MM.1S (cell line): ENCODE measurements around the gene MTCL1.

ENCODE experiments used
- EZH2 ChIP-seq: fragments of 300-600 bp; sonication (generic); optimal IDR thresholded peaks from 2 replicates; pipeline ENCODE3; 2017; ENCODE audit warnings: low read depth, mild to moderate bottlenecking, antibody characterized with exemption, low read length, mixed read lengths
- TF ChIP-seq, protein P1 (sequence below): fragments of 300-600 bp; sonication (generic); IDR thresholded peaks from 2 replicates; pipeline ENCODE4 v1.5.1; 2016; ENCODE audit warnings: antibody characterized with exemption, low read length, mixed read lengths

DNA sequence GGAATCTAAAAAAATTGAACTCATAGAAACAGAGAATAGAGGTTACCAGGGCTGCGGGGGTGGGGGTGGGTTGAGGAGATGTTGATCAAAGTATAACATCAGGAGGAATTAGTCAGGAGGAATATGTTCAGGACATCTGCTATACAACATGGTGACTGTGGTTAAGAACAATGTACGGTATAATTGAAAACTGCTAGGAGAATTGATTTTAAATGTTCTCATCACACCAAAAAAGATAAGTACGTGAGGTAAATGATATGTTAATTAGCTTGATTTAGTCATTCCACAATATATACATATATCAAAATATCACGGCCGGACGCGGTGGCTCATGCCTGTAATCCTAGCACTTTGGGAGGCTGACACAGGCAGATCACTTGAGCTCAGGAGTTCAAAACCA lies 140.2 kb downstream of the MTCL1 start:
- no peak for TF ChIP-seq EZH2
- TF ChIP-seq, protein P1, sequence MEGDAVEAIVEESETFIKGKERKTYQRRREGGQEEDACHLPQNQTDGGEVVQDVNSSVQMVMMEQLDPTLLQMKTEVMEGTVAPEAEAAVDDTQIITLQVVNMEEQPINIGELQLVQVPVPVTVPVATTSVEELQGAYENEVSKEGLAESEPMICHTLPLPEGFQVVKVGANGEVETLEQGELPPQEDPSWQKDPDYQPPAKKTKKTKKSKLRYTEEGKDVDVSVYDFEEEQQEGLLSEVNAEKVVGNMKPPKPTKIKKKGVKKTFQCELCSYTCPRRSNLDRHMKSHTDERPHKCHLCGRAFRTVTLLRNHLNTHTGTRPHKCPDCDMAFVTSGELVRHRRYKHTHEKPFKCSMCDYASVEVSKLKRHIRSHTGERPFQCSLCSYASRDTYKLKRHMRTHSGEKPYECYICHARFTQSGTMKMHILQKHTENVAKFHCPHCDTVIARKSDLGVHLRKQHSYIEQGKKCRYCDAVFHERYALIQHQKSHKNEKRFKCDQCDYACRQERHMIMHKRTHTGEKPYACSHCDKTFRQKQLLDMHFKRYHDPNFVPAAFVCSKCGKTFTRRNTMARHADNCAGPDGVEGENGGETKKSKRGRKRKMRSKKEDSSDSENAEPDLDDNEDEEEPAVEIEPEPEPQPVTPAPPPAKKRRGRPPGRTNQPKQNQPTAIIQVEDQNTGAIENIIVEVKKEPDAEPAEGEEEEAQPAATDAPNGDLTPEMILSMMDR: no peak
